WI38 (cell line): ENCODE results near the gene SPPL2A.

Experiments used
- H3K4me3 ChIP-seq: 2 replicates; pipeline ENCODE4 v1.5.1; 2011; ENCODE audit warnings: low read depth, mild to moderate bottlenecking, control low read depth, low read length
- CTCF ChIP-seq: IDR thresholded peaks from 2 replicates; pipeline ENCODE4 v1.5.1; 2012; ENCODE audit warnings: low read depth, mild to moderate bottlenecking, control low read depth, low read length

The SPPL2A gene

GRCh38 chr15:50744601-50745000, 20.9 kb downstream of the SPPL2A start:
- H3K4me3 ChIP-seq, result no peak overlapping the region
- TF ChIP-seq CTCF, result no peak

- TF ChIP-seq CTCF, result no peak
- H3K4me3 ChIP-seq, result no peak overlapping the region
These were observed 24.6 kb downstream of the SPPL2A start for GRCh38 chr15:50740955-50741354.

- TF ChIP-seq CTCF, result no peak
- no peak overlapping the region for H3K4me3 ChIP-seq
These were observed 28.7 kb downstream of the SPPL2A start for GRCh38 chr15:50736823-50737222.

- no peak for TF ChIP-seq CTCF
- H3K4me3 ChIP-seq, result no peak overlapping the region
These were observed 30.4 kb downstream of the SPPL2A start for GRCh38 chr15:50735156-50735555.

- no peak overlapping the region for H3K4me3 ChIP-seq
- TF ChIP-seq CTCF, result no peak
These were observed 39.2 kb downstream of the SPPL2A start for GRCh38 chr15:50726315-50726714.

- TF ChIP-seq CTCF, result no peak
- H3K4me3 ChIP-seq, result no peak overlapping the region
These were observed 46.8 kb downstream of the SPPL2A start for GRCh38 chr15:50718700-50719125.

- TF ChIP-seq CTCF, result no peak
These were observed 53.5 kb downstream of the SPPL2A start for GRCh38 chr15:50712018-50712417.

More at GRCh38 chr15:50712018-50712417, 53.5 kb downstream of the SPPL2A start:
- H3K4me3 ChIP-seq, result no peak overlapping the region
